ENCODE data around the gene SNX19.

DNA sequence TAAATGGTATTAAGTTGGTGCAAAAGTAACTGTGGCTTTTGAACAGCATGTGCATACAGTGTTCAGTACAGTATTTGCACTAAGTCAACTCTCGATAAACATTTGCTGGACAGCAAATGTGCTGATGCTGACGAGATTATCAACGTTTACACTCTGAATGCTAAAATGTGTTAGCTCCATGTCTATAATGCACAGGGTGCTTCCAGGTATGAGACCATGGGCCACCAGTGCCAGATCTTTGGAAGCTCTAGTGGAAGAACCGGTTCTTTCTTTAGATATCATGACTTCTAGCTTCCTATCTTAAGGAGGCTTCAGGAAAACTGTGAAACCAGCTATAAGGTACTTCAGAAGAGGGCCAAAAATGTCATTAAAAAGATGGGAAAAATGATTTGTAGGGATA lies 17.2 kb downstream of the SNX19 start:
- TF ChIP-seq, protein P1, sequence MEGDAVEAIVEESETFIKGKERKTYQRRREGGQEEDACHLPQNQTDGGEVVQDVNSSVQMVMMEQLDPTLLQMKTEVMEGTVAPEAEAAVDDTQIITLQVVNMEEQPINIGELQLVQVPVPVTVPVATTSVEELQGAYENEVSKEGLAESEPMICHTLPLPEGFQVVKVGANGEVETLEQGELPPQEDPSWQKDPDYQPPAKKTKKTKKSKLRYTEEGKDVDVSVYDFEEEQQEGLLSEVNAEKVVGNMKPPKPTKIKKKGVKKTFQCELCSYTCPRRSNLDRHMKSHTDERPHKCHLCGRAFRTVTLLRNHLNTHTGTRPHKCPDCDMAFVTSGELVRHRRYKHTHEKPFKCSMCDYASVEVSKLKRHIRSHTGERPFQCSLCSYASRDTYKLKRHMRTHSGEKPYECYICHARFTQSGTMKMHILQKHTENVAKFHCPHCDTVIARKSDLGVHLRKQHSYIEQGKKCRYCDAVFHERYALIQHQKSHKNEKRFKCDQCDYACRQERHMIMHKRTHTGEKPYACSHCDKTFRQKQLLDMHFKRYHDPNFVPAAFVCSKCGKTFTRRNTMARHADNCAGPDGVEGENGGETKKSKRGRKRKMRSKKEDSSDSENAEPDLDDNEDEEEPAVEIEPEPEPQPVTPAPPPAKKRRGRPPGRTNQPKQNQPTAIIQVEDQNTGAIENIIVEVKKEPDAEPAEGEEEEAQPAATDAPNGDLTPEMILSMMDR (IDR thresholded peaks at IDR 0.05), result no peak
- TF ChIP-seq REST (IDR thresholded peaks at IDR 0.05; ENCODE audit: insufficient read depth in 1 of 2, low read depth in 2 of 2, low read length in 1 of 2) (no peak), SIN3A (IDR thresholded peaks at IDR 0.05; ENCODE audit: borderline replicate concordance, insufficient read depth, low read depth, low read length) (no peak), POLR2AphosphoS5 (IDR thresholded peaks at IDR 0.05; ENCODE audit: low read depth, low read length) (no peak)

Data from Panc1 (cell line).